GM19023 (cell line): ENCODE results near the gene CDH18.

Experiments used
- ATAC-seq: cut with Tn5 transposase; IDR thresholded peaks from one replicate; pipeline ENCODE4 v1.9.1; 2021; ENCODE audit warnings: mild to moderate bottlenecking, moderate library complexity; ENCODE audit not compliant: unreplicated experiment

Gene CDH18

DNA sequence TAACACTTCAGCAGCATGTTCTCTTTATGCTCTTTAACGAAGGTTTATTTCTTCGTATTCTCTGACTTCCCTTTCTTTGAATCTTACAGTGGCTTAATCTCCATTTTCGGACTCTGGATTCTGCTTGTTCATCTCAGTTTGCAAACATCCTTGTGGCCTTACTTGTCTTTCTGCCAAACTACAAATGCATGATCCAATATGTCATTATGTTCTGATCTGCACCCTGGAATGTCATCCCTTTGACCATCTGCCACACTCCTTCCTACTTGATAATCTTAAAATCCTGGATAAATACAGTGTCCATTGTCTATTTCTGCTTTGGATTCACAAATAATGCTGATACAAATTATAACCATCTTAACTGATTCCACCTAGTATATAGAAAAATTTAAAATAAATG lies 499.2 kb downstream of the CDH18 start:
- ATAC-seq, result no peak

GRCh38 chr5:19487480-19487879 lies 500.5 kb downstream of the CDH18 start:
- no peak for ATAC-seq

DNA sequence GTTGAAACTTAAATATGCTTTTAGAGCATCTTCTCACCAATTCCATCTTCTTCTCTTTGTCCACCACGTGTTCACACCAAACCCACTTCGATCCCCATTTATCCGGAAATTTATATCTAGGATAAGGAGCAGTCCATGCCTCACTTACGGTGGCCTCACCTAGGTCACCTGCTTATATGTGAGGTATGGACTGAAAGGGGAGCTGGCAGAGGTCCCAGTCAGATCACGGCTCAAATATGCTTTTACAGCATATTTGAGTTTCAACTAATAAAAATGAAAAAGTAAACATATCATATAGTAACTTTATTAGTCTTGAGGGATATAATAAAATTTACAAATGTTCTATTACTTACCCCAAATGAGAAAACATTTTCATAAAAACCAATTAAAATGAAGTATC lies 508.4 kb downstream of the CDH18 start:
- no peak for ATAC-seq

DNA sequence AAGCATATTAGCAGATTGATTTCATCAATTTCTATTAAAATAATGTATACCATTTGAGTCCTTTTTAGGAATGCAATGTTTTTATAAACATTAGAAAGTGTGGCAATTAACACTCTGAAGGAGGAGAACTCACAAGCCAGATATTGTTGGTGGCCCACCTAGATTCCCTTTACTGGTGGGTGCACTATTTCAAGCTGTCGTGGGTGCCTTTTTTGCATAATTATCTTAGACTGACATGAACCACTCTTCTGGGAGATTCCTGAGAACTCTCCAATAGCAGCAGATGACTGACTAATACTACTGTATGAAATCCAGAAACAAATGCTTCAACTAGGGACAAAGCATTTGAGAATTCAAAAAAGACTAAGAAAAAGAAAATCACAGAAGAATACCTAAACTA lies 526.0 kb downstream of the CDH18 start:
- ATAC-seq, result no peak

DNA sequence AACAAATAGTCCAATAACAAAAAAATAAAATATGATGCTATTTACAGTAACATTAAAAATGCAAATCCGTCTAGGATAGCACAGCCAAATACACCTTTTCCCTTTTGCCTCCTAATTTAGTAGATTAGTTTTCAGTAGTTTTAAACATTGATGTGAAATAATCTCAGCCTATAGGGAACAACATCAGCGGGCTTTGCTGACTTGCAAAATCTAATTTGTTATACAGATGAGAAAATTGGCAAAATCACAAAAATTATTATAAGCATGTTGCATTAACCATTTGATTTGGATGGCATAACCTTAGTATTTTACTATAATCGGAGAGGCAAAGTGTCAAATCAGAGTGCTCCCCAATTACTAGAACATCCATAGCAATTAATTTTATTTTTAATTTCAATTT lies 563.5 kb downstream of the CDH18 start:
- no peak for ATAC-seq
